Measurements from ENCODE around the gene GRM3. TPM values are rescaled to one million over a fixed set of nuclear protein-coding genes. Genes with fewer than 3 reads are reported as not detected.

Gene GRM3
- not detected in 2 replicates for total RNA-seq (2014; rRNA removed)
- Bru-seq, nascent RNA: percentile 0 among the genes with signal in this experiment
- BruChase-seq, experiment 1, labeled RNA remaining after a 6-hour chase: percentile 1 among the genes with signal in this experiment
- BruChase-seq, experiment 2, labeled RNA remaining after a 2-hour chase: percentile 0 among the genes with signal in this experiment
- long read RNA-seq: 0 reads

- no peak for DNase-seq
- Histone ChIP-seq H3K27me3 (ENCODE audit: low read length) (peaks cover 54% of the 10 kb centered on the region), H3K36me3 (ENCODE audit: low read depth, low read length) (no peaks in the 10 kb centered on the region), H3K9ac (ENCODE audit: low read length) (no peak within 1 kb of the TSS), H2AFZ (ENCODE audit: low read length) (no peak within 1 kb of the TSS), H3K4me3 (ENCODE audit: low read length) (no peak within 1 kb of the TSS), H3K4me1 (ENCODE audit: insufficient read depth, low read length) (no peaks in the 10 kb centered on the region), H3K27ac (ENCODE audit: low read length) (no peak within 1 kb of the TSS), H3K79me2 (ENCODE audit: low read length) (no peaks in the 10 kb centered on the region), H4K20me1 (ENCODE audit: low read length) (no peaks in the 10 kb centered on the region), H3K9me3 (ENCODE audit: low read length) (no peaks in the 10 kb centered on the region), H3K9me2 (replicated peaks; ENCODE audit: low read length) (no peaks in the 10 kb centered on the region), H3F3A (ENCODE audit: low read length, unreplicated experiment) (no peaks in the 10 kb centered on the region), H3K4me2 (ENCODE audit: low read length) (no peak within 1 kb of the TSS)
- TF ChIP-seq EZH2phosphoT487 (IDR thresholded peaks at IDR 0.05; ENCODE audit: borderline replicate concordance, low read length): no peak
- TF ChIP-seq CTCF (conservative IDR thresholded peaks at IDR 0.05; ENCODE audit: low read depth, low read length): no peak
- TF ChIP-seq EZH2 (IDR thresholded peaks at IDR 0.05; ENCODE audit: low read length, unreplicated experiment): no peak
- ChIA-PET POLR2A (ENCODE audit: unreplicated experiment) (no interaction called here), CTCF (no interaction called here)
- no TSS peak for BruUV-seq (replicated peaks)
- intact Hi-C loops (cut with micrococcal nuclease): no loop called here
- ATAC-seq: no peak; the same call in 1 of the 2 replicates
These were observed at the start of gene GRM3 for GRCh38 chr7:86643561-86644281. Gene GRM3 (plus strand): TSS chr7:86643909. CDS start chr7:86765146, 121,237 bp downstream.

GRCh38 chr7:86598311-86598710, 45.4 kb upstream of the GRM3 start:
- TF ChIP-seq EZH2phosphoT487 (IDR thresholded peaks at IDR 0.05; ENCODE audit: borderline replicate concordance, low read length) (no peak), EZH2 (IDR thresholded peaks at IDR 0.05; ENCODE audit: low read length, unreplicated experiment) (no peak), CTCF (conservative IDR thresholded peaks at IDR 0.05; ENCODE audit: low read depth, low read length) (peak; percentile 53)
- H3K9me2 ChIP-seq (replicated peaks; ENCODE audit: low read length): no peaks in the 10 kb centered on the region
- H3F3A ChIP-seq (ENCODE audit: low read length, unreplicated experiment): no peaks in the 10 kb centered on the region
- H3K36me3 ChIP-seq (ENCODE audit: low read depth, low read length): no peaks in the 10 kb centered on the region
- peak; percentile 38 for DNase-seq
- ChIA-PET CTCF (no interaction called here), POLR2A (ENCODE audit: unreplicated experiment) (no interaction called here)
- no peak overlapping the region for H3K4me2 ChIP-seq (ENCODE audit: low read length)
- intact Hi-C loops (cut with micrococcal nuclease): loop anchor here (10.0 kb wide), 1 partner anchor 306 kb away; no protein-coding TSS in a partner anchor
- H3K9me3 ChIP-seq (ENCODE audit: low read length): no peaks in the 10 kb centered on the region
- no peak overlapping the region for H3K9ac ChIP-seq (ENCODE audit: low read length)
- no TSS peak for BruUV-seq (replicated peaks)
- no peak overlapping the region for H3K27ac ChIP-seq (ENCODE audit: low read length)
- no peak overlapping the region for H3K4me3 ChIP-seq (ENCODE audit: low read length)
- peak; percentile 29; the same call in 1 of the 2 replicates for ATAC-seq
- no peaks in the 10 kb centered on the region for H3K4me1 ChIP-seq (ENCODE audit: insufficient read depth, low read length)
- no peak overlapping the region for H2AFZ ChIP-seq (ENCODE audit: low read length)
- no peaks in the 10 kb centered on the region for H3K79me2 ChIP-seq (ENCODE audit: low read length)
- no peaks in the 10 kb centered on the region for H4K20me1 ChIP-seq (ENCODE audit: low read length)
- no peaks in the 10 kb centered on the region for H3K27me3 ChIP-seq (ENCODE audit: low read length)

- no TSS peak for BruUV-seq (replicated peaks)
- ATAC-seq: no peak
- no peaks in the 10 kb centered on the region for H3K4me1 ChIP-seq (ENCODE audit: insufficient read depth, low read length)
- H3K79me2 ChIP-seq (ENCODE audit: low read length): no peaks in the 10 kb centered on the region
- no peak overlapping the region for H3K4me3 ChIP-seq (ENCODE audit: low read length)
- CTCF ChIA-PET: no interaction called here
- no peaks in the 10 kb centered on the region for H3K9me2 ChIP-seq (replicated peaks; ENCODE audit: low read length)
- no peak overlapping the region for H3K9ac ChIP-seq (ENCODE audit: low read length)
- DNase-seq: no peak
- H3K27me3 ChIP-seq (ENCODE audit: low read length): no peaks in the 10 kb centered on the region
- intact Hi-C loops (cut with micrococcal nuclease): loop anchor here (10.0 kb wide), 1 partner anchor 306 kb away; no protein-coding TSS in a partner anchor
- no peaks in the 10 kb centered on the region for H4K20me1 ChIP-seq (ENCODE audit: low read length)
- H3K36me3 ChIP-seq (ENCODE audit: low read depth, low read length): no peaks in the 10 kb centered on the region
- H3K9me3 ChIP-seq (ENCODE audit: low read length): no peaks in the 10 kb centered on the region
- H3K27ac ChIP-seq (ENCODE audit: low read length): no peak overlapping the region
- no peaks in the 10 kb centered on the region for H3F3A ChIP-seq (ENCODE audit: low read length, unreplicated experiment)
- H2AFZ ChIP-seq (ENCODE audit: low read length): no peak overlapping the region
- TF ChIP-seq CTCF (conservative IDR thresholded peaks at IDR 0.05; ENCODE audit: low read depth, low read length) (no peak), EZH2 (IDR thresholded peaks at IDR 0.05; ENCODE audit: low read length, unreplicated experiment) (no peak)
- no peak overlapping the region for H3K4me2 ChIP-seq (ENCODE audit: low read length)
- POLR2A ChIA-PET (ENCODE audit: unreplicated experiment): no interaction called here
These were observed 45.0 kb upstream of the GRM3 start for GRCh38 chr7:86598721-86599120.
